Anterior cingulate cortex (tissue), 58 donors: ENCODE data around the gene TIMM29.

Source experiments
- DNase-seq, 58 donors: peaks; one replicate each; lab custom pipeline; 2025; lab: John Stamatoyannopoulos, UW

Gene TIMM29

DNA sequence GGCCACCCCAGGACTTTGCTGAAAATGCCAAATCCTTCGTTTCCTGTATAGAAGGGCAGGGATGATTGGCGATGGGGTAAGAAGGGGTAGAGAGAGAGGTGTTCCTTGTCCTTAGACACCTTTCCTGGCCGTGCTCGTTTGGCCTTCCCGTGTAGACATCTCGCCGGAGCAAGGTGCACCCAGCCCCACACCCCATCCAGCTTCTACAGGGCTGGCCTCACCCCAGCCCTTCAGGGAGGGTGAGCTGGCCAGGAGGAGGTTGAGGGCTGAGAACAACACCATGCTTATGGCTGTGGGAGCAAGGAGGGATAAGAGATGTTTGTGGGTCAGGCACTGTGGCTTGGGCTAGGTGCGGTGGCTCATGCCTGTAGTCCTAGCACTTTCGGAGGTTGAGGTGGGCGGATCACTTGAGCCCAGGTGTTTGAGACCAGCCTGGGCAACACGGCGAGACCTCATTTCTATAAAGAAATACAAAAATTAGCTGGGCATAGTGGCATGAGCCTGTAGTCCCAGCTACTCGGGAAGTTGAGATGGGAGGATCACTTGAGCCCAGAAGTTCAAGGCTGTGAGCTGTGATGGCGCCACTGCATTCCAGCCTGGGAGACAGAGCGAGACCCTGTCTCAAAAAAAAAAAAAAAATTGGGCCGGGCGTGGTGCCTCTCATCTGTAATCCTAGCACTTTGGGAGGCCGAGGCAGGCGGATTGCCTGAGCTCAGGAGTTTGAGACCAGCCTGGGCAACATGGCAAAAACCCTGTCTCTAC lies 47.7 kb downstream of the TIMM29 start:
- DNase-seq = no peak

DNA sequence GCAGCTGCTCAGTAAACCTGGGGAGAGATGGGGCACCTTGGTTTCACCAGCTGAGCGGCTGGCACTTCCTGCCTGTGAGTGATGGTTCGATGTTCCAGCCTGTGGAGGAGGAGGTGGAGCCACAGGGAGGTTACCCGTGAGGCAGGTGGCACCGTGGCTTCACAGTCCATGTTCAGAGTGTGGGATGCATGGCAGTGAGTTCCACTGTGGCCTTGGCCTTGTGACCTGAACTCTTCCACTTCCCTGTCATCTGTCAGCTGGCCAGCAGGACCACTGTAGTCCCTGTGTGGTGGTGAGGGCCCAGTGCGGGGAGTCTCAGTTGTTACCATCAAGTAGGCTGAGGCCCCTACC lies 49.1 kb downstream of the TIMM29 start:
- no peak for DNase-seq
